ENCODE data around the gene B4GALNT4.
"Not testable (repeated sequence)": the region's sequence is repeated elsewhere in the genome, so short reads cannot be mapped to it uniquely, and the experiment has no call there.

B4GALNT4 gene

GRCh38 chr11:375065-376025 lies 6.0 kb downstream of the B4GALNT4 start:
- DNase-seq: no peak

- no peak for DNase-seq
These were observed 7.4 kb downstream of the B4GALNT4 start for GRCh38 chr11:376531-377173.

- DNase-seq: no peak
These were observed 8.0 kb downstream of the B4GALNT4 start for GRCh38 chr11:377174-377865.

GRCh38 chr11:377883-378500 lies 8.7 kb downstream of the B4GALNT4 start:
- no peak for DNase-seq

GRCh38 chr11:379205-380094 lies 10.2 kb downstream of the B4GALNT4 start:
- no peak for DNase-seq

GRCh38 chr11:380095-380480 lies 10.8 kb downstream of the B4GALNT4 start:
- DNase-seq: no peak

GRCh38 chr11:380491-380890 lies 11.2 kb downstream of the B4GALNT4 start:
- DNase-seq: no peak

- no peak for DNase-seq
These were observed 11.7 kb downstream of the B4GALNT4 start for GRCh38 chr11:380996-381395.

- DNase-seq: no peak
These were observed 12.3 kb downstream of the B4GALNT4 start for GRCh38 chr11:381501-382072.

- DNase-seq: no peak
These were observed 12.9 kb downstream of the B4GALNT4 start for GRCh38 chr11:382081-382629.

- DNase-seq: no peak
These were observed 14.1 kb downstream of the B4GALNT4 start for GRCh38 chr11:383431-383830.

- DNase-seq: no peak
These were observed 15.2 kb downstream of the B4GALNT4 start for GRCh38 chr11:384511-384910.

GRCh38 chr11:385594-386351 lies 16.5 kb downstream of the B4GALNT4 start:
- no peak for DNase-seq

GRCh38 chr11:386483-386882 lies 17.2 kb downstream of the B4GALNT4 start:
- no peak for DNase-seq

GRCh38 chr11:387193-387793 lies 18.0 kb downstream of the B4GALNT4 start:
- DNase-seq: no peak

GRCh38 chr11:389369-389768 lies 20.1 kb downstream of the B4GALNT4 start:
- DNase-seq: not testable (repeated sequence)

- no peak for DNase-seq
These were observed 20.9 kb downstream of the B4GALNT4 start for GRCh38 chr11:390175-390574.

- no peak for DNase-seq
These were observed 22.1 kb downstream of the B4GALNT4 start for GRCh38 chr11:391117-392017.

Measured in C1 segment of cervical spinal cord (tissue), 14 donors.